HEK293 (cell line): ENCODE measurements around the gene IQGAP3.

Experiments
- CTCF ChIA-PET: fragments of 350-600 bp; formaldehyde crosslinking; extraction: SDS; loops from one replicate; lab custom pipeline; 2021; ENCODE audit warnings: antibody characterized with exemption; lab: Yijun Ruan, JAX
- POLR2A ChIA-PET: fragments of 300-600 bp; formaldehyde crosslinking; extraction: SDS; loops from one replicate; lab custom pipeline; 2020; ENCODE audit warnings: antibody characterized with exemption, inconsistent platforms; lab: Yijun Ruan, JAX
- H3K27ac ChIP-seq: fragments of 200-500 bp; sonication (Bioruptor generic); 2 replicates; pipeline ENCODE4 v1.5.1; 2014; ENCODE audit warnings: low read depth, low read length, control low read depth, inconsistent platforms; ENCODE audit errors: extremely low read depth
- H3K36me3 ChIP-seq, 2 experiments: fragments of 200-500 bp in 1 of 2; sonication (Bioruptor generic) in 1 of 2; 1 replicate in 1 of 2; 2 replicates in 1 of 2; pipeline ENCODE4 v1.5.1; 2014 to 2017; ENCODE audit warnings: inconsistent platforms in 2 of 2, low read length in 2 of 2; ENCODE audit not compliant: control insufficient read depth in 2 of 2, insufficient read depth in 1 of 2
- H3K4me1 ChIP-seq: fragments of 200-500 bp; sonication (Bioruptor generic); 2 replicates; pipeline ENCODE4 v1.5.1; 2014; ENCODE audit warnings: mild to moderate bottlenecking, low read length, inconsistent platforms; ENCODE audit not compliant: control insufficient read depth, insufficient read depth
- H3K4me3 ChIP-seq: 2 replicates; pipeline ENCODE4 v1.5.1; 2011; ENCODE audit warnings: low read depth, mild to moderate bottlenecking, control low read depth, low read length, moderate library complexity
- H3K9me3 ChIP-seq: fragments of 200-500 bp; sonication (Bioruptor generic); 2 replicates; pipeline ENCODE4 v1.5.1; 2014; ENCODE audit warnings: low read depth, low read length, inconsistent platforms; ENCODE audit not compliant: control insufficient read depth, insufficient read depth
- GLI4 ChIP-seq: fragments of 450-650 bp; formaldehyde crosslinking; IDR thresholded peaks from 2 replicates; pipeline ENCODE4 v1.5.1; 2016; ENCODE audit warnings: missing biosample characterization, missing genetic modification characterization
- GLIS1 ChIP-seq: fragments of 450-650 bp; formaldehyde crosslinking; IDR thresholded peaks from 2 replicates; pipeline ENCODE4 v1.5.1; 2016; ENCODE audit warnings: missing biosample characterization, missing genetic modification characterization
- KLF1 ChIP-seq: fragments of 450-650 bp; formaldehyde crosslinking; IDR thresholded peaks from 2 replicates; pipeline ENCODE4 v1.5.1; 2016; ENCODE audit warnings: missing biosample characterization, missing genetic modification characterization
- RBAK ChIP-seq: fragments of 450-650 bp; formaldehyde crosslinking; IDR thresholded peaks from 2 replicates; pipeline ENCODE4 v1.5.1; 2016; ENCODE audit warnings: missing biosample characterization, missing genetic modification characterization
- ZNF138 ChIP-seq: fragments of 450-650 bp; formaldehyde crosslinking; IDR thresholded peaks from 2 replicates; pipeline ENCODE4 v1.5.1; 2016; ENCODE audit warnings: missing biosample characterization, missing genetic modification characterization, borderline replicate concordance
- ZNF174 ChIP-seq: fragments of 450-650 bp; formaldehyde crosslinking; IDR thresholded peaks from 2 replicates; pipeline ENCODE4 v1.5.0; 2017; ENCODE audit warnings: missing biosample characterization, mild to moderate bottlenecking, missing genetic modification characterization
- ZNF23 ChIP-seq: fragments of 450-650 bp; formaldehyde crosslinking; IDR thresholded peaks from 2 replicates; pipeline ENCODE4 v1.5.1; 2016; ENCODE audit warnings: missing biosample characterization, missing genetic modification characterization, borderline replicate concordance
- ZNF501 ChIP-seq: fragments of 450-650 bp; formaldehyde crosslinking; IDR thresholded peaks from 2 replicates; pipeline ENCODE4 v1.5.1; 2016; ENCODE audit warnings: missing biosample characterization, missing genetic modification characterization
- ZNF571 ChIP-seq: fragments of 450-650 bp; formaldehyde crosslinking; IDR thresholded peaks from 2 replicates; pipeline ENCODE4 v1.5.0; 2017; ENCODE audit warnings: missing biosample characterization, missing genetic modification characterization
- ZNF596 ChIP-seq: fragments of 450-650 bp; IDR thresholded peaks from 2 replicates; pipeline ENCODE4 v1.5.0; 2018; ENCODE audit warnings: missing biosample characterization, mild to moderate bottlenecking, missing genetic modification characterization, moderate library complexity
- TF ChIP-seq, protein P1 (sequence below): fragments of 450-650 bp; formaldehyde crosslinking; IDR thresholded peaks from 2 replicates; pipeline ENCODE4 v1.5.1; 2016; ENCODE audit warnings: missing biosample characterization, missing genetic modification characterization, borderline replicate concordance
- TF ChIP-seq, protein P2 (sequence below): fragments of 450-650 bp; formaldehyde crosslinking; IDR thresholded peaks from 2 replicates; pipeline ENCODE4; 2016; ENCODE audit warnings: missing biosample characterization, missing genetic modification characterization
- TF ChIP-seq, protein P3 (sequence below): fragments of 450-650 bp; formaldehyde crosslinking; IDR thresholded peaks from 2 replicates; pipeline ENCODE4 v1.5.1; 2017; ENCODE audit warnings: missing biosample characterization, missing genetic modification characterization
- TF ChIP-seq, protein P4 (sequence below): fragments of 450-650 bp; formaldehyde crosslinking; IDR thresholded peaks from 2 replicates; pipeline ENCODE4 v1.5.1; 2016; ENCODE audit warnings: missing biosample characterization, missing genetic modification characterization
- TF ChIP-seq, protein P5 (sequence below): fragments of 450-650 bp; formaldehyde crosslinking; IDR thresholded peaks from 2 replicates; pipeline ENCODE4 v1.5.1; 2016; ENCODE audit warnings: missing biosample characterization, missing genetic modification characterization
- TF ChIP-seq, protein P6 (sequence below): fragments of 450-650 bp; IDR thresholded peaks from 2 replicates; pipeline ENCODE4 v1.5.1; 2018; ENCODE audit warnings: missing biosample characterization, mild to moderate bottlenecking, missing genetic modification characterization
- TF ChIP-seq, protein P7 (sequence below): fragments of 450-650 bp; formaldehyde crosslinking; IDR thresholded peaks from 2 replicates; pipeline ENCODE4 v1.5.1; 2017; ENCODE audit warnings: missing biosample characterization, mild to moderate bottlenecking, missing genetic modification characterization, moderate library complexity
- TF ChIP-seq, protein P8 (sequence below): fragments of 450-650 bp; formaldehyde crosslinking; IDR thresholded peaks from 2 replicates; pipeline ENCODE4 v1.5.1; 2016; ENCODE audit warnings: missing biosample characterization, missing genetic modification characterization

Gene IQGAP3

DNA sequence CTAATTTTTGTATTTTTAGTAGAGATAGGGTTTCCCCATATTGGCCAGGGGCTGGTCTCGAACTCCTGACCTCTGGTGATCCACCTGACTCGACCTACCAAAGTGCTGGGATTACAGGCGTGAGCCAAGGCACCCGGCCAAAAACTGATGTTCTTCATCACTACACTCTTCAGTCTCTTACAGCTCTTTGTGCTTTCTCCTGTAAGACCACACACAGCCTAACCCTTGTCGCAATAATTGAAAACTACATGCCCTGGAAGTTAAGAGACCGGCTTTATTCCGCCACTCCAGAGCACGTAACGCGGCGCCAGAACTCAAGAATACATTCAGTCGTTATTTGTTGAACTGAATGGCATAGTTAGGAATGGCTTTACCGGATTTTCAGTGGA is 28.4 kb upstream of the IQGAP3 start (continued):
- no peak for TF ChIP-seq GLIS1

DNA sequence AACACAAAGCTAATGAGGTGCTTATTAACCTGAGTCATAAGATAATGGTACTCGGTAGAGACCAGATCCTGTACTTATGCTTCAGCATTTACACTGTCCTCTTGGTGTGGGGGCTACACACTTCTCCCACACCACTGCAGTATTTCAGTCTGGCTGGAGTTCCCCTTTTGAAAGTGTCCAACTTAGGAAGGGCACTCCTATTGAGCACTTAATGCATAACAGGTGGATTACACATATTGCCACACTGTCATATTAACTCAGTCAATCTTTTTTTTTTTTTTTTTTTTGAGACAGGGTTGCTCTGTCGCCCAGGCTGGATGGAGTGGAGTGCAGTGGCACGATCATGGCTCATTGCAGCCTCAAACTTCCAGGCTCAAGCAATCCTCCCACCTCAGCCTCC is 27.4 kb upstream of the IQGAP3 start:
- ChIA-PET POLR2A (interaction anchor here (2.2 kb wide), 1 partner anchor 9 kb away, joined by 11 read pairs; the partner anchor contains the start of gene NAXE), CTCF (interaction anchor here (0.6 to 3.3 kb wide), 9 partner anchors 8 to 275 kb away, joined by 3 to 15 read pairs (median 4); partner anchors contain the start of gene NAXE)
- Histone ChIP-seq H3K4me3 (no peak overlapping the region), H3K36me3 (peaks cover 0 to 49% of the 10 kb centered on the region in 2 experiments; a peak in 1 of 3 replicates), H3K27ac (no peak overlapping the region), H3K9me3 (no peaks in the 10 kb centered on the region), H3K4me1 (no peaks in the 10 kb centered on the region)
- TF ChIP-seq, protein P1, sequence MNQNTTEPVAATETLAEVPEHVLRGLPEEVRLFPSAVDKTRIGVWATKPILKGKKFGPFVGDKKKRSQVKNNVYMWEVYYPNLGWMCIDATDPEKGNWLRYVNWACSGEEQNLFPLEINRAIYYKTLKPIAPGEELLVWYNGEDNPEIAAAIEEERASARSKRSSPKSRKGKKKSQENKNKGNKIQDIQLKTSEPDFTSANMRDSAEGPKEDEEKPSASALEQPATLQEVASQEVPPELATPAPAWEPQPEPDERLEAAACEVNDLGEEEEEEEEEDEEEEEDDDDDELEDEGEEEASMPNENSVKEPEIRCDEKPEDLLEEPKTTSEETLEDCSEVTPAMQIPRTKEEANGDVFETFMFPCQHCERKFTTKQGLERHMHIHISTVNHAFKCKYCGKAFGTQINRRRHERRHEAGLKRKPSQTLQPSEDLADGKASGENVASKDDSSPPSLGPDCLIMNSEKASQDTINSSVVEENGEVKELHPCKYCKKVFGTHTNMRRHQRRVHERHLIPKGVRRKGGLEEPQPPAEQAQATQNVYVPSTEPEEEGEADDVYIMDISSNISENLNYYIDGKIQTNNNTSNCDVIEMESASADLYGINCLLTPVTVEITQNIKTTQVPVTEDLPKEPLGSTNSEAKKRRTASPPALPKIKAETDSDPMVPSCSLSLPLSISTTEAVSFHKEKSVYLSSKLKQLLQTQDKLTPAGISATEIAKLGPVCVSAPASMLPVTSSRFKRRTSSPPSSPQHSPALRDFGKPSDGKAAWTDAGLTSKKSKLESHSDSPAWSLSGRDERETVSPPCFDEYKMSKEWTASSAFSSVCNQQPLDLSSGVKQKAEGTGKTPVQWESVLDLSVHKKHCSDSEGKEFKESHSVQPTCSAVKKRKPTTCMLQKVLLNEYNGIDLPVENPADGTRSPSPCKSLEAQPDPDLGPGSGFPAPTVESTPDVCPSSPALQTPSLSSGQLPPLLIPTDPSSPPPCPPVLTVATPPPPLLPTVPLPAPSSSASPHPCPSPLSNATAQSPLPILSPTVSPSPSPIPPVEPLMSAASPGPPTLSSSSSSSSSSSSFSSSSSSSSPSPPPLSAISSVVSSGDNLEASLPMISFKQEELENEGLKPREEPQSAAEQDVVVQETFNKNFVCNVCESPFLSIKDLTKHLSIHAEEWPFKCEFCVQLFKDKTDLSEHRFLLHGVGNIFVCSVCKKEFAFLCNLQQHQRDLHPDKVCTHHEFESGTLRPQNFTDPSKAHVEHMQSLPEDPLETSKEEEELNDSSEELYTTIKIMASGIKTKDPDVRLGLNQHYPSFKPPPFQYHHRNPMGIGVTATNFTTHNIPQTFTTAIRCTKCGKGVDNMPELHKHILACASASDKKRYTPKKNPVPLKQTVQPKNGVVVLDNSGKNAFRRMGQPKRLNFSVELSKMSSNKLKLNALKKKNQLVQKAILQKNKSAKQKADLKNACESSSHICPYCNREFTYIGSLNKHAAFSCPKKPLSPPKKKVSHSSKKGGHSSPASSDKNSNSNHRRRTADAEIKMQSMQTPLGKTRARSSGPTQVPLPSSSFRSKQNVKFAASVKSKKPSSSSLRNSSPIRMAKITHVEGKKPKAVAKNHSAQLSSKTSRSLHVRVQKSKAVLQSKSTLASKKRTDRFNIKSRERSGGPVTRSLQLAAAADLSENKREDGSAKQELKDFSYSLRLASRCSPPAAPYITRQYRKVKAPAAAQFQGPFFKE (tag by site-specific recombination) = no peak
- TF ChIP-seq KLF1 (no peak), ZNF596 (tag by site-specific recombination) (no peak), RBAK (tag by site-specific recombination) (no peak), ZNF23 (no peak), ZNF174 (tag by site-specific recombination) (no peak), GLI4 (no peak), GLIS1 (no peak), ZNF571 (tag by site-specific recombination) (no peak), ZNF501 (tag by site-specific recombination) (no peak), ZNF138 (tag by site-specific recombination) (no peak)
- TF ChIP-seq, protein P2, sequence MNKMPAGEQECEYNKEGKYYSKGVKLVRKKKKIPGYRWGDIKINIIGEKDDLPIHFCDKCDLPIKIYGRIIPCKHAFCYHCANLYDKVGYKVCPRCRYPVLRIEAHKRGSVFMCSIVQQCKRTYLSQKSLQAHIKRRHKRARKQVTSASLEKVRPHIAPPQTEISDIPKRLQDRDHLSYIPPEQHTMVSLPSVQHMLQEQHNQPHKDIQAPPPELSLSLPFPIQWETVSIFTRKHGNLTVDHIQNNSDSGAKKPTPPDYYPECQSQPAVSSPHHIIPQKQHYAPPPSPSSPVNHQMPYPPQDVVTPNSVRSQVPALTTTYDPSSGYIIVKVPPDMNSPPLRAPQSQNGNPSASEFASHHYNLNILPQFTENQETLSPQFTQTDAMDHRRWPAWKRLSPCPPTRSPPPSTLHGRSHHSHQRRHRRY (tag by site-specific recombination) = no peak
- TF ChIP-seq, protein P3, sequence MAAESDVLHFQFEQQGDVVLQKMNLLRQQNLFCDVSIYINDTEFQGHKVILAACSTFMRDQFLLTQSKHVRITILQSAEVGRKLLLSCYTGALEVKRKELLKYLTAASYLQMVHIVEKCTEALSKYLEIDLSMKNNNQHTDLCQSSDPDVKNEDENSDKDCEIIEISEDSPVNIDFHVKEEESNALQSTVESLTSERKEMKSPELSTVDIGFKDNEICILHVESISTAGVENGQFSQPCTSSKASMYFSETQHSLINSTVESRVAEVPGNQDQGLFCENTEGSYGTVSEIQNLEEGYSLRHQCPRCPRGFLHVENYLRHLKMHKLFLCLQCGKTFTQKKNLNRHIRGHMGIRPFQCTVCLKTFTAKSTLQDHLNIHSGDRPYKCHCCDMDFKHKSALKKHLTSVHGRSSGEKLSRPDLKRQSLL (tag by site-specific recombination) = no peak
- TF ChIP-seq, protein P4, sequence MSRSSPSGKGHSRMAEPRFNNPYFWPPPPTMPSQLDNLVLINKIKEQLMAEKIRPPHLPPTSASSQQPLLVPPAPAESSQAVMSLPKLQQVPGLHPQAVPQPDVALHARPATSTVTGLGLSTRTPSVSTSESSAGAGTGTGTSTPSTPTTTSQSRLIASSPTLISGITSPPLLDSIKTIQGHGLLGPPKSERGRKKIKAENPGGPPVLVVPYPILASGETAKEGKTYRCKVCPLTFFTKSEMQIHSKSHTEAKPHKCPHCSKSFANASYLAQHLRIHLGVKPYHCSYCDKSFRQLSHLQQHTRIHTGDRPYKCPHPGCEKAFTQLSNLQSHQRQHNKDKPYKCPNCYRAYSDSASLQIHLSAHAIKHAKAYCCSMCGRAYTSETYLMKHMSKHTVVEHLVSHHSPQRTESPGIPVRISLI = peak; percentile 95
- TF ChIP-seq, protein P5, sequence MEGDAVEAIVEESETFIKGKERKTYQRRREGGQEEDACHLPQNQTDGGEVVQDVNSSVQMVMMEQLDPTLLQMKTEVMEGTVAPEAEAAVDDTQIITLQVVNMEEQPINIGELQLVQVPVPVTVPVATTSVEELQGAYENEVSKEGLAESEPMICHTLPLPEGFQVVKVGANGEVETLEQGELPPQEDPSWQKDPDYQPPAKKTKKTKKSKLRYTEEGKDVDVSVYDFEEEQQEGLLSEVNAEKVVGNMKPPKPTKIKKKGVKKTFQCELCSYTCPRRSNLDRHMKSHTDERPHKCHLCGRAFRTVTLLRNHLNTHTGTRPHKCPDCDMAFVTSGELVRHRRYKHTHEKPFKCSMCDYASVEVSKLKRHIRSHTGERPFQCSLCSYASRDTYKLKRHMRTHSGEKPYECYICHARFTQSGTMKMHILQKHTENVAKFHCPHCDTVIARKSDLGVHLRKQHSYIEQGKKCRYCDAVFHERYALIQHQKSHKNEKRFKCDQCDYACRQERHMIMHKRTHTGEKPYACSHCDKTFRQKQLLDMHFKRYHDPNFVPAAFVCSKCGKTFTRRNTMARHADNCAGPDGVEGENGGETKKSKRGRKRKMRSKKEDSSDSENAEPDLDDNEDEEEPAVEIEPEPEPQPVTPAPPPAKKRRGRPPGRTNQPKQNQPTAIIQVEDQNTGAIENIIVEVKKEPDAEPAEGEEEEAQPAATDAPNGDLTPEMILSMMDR (tag by site-specific recombination) = peak; percentile 43; the same call in 1 of the 2 replicates
- TF ChIP-seq, protein P6, sequence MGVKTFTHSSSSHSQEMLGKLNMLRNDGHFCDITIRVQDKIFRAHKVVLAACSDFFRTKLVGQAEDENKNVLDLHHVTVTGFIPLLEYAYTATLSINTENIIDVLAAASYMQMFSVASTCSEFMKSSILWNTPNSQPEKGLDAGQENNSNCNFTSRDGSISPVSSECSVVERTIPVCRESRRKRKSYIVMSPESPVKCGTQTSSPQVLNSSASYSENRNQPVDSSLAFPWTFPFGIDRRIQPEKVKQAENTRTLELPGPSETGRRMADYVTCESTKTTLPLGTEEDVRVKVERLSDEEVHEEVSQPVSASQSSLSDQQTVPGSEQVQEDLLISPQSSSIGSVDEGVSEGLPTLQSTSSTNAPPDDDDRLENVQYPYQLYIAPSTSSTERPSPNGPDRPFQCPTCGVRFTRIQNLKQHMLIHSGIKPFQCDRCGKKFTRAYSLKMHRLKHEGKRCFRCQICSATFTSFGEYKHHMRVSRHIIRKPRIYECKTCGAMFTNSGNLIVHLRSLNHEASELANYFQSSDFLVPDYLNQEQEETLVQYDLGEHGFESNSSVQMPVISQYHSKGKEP (tag by site-specific recombination) = no peak
- TF ChIP-seq, protein P7, sequence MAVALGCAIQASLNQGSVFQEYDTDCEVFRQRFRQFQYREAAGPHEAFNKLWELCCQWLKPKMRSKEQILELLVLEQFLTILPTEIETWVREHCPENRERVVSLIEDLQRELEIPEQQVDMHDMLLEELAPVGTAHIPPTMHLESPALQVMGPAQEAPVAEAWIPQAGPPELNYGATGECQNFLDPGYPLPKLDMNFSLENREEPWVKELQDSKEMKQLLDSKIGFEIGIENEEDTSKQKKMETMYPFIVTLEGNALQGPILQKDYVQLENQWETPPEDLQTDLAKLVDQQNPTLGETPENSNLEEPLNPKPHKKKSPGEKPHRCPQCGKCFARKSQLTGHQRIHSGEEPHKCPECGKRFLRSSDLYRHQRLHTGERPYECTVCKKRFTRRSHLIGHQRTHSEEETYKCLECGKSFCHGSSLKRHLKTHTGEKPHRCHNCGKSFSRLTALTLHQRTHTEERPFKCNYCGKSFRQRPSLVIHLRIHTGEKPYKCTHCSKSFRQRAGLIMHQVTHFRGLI (tag by site-specific recombination) = no peak
- TF ChIP-seq, protein P8, sequence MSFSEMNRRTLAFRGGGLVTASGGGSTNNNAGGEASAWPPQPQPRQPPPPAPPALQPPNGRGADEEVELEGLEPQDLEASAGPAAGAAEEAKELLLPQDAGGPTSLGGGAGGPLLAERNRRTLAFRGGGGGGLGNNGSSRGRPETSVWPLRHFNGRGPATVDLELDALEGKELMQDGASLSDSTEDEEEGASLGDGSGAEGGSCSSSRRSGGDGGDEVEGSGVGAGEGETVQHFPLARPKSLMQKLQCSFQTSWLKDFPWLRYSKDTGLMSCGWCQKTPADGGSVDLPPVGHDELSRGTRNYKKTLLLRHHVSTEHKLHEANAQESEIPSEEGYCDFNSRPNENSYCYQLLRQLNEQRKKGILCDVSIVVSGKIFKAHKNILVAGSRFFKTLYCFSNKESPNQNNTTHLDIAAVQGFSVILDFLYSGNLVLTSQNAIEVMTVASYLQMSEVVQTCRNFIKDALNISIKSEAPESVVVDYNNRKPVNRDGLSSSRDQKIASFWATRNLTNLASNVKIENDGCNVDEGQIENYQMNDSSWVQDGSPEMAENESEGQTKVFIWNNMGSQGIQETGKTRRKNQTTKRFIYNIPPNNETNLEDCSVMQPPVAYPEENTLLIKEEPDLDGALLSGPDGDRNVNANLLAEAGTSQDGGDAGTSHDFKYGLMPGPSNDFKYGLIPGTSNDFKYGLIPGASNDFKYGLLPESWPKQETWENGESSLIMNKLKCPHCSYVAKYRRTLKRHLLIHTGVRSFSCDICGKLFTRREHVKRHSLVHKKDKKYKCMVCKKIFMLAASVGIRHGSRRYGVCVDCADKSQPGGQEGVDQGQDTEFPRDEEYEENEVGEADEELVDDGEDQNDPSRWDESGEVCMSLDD = no peak
